Inflammatory macrophage (primary cell): ENCODE data around the gene CSRP1.
"Not testable (repeated sequence)": the region's sequence is repeated elsewhere in the genome, so short reads cannot be mapped to it uniquely, and the experiment has no call there.

Experiments used
- DNase-seq, 2 donors: peaks; one replicate each; pipeline ENCODE4 v3.0.0-alpha.2; 2020 to 2022

Gene CSRP1

GRCh38 chr1:201496296-201496690 is 10.6 kb downstream of the CSRP1 start:
- no peak for DNase-seq

GRCh38 chr1:201495551-201496295 is 11.2 kb downstream of the CSRP1 start:
- no peak for DNase-seq

GRCh38 chr1:201493757-201494617 is 12.9 kb downstream of the CSRP1 start:
- DNase-seq = no peak

- DNase-seq = not testable (repeated sequence)
Observed at GRCh38 chr1:201493026-201493656, 13.8 kb downstream of the CSRP1 start.

GRCh38 chr1:201491896-201492511 is 14.9 kb downstream of the CSRP1 start:
- DNase-seq = no peak

GRCh38 chr1:201490708-201491131 is 16.2 kb downstream of the CSRP1 start:
- no peak for DNase-seq

GRCh38 chr1:201489643-201490261 is 17.2 kb downstream of the CSRP1 start:
- peak; percentile 43 to 66 for DNase-seq

- peak; percentile 74 to 80 for DNase-seq
Observed at GRCh38 chr1:201488830-201489589, 17.9 kb downstream of the CSRP1 start.

GRCh38 chr1:201487742-201488141 is 19.2 kb downstream of the CSRP1 start:
- DNase-seq = no peak

- DNase-seq = no peak
Observed at GRCh38 chr1:201486187-201486586, 20.7 kb downstream of the CSRP1 start.

- no peak for DNase-seq
Observed at GRCh38 chr1:201485184-201485774, 21.6 kb downstream of the CSRP1 start.

GRCh38 chr1:201483373-201483949 is 23.5 kb downstream of the CSRP1 start:
- no peak for DNase-seq

GRCh38 chr1:201482755-201483154 is 24.2 kb downstream of the CSRP1 start:
- DNase-seq = no peak

- DNase-seq = peak; percentile 78 to 80
Observed at GRCh38 chr1:201481761-201482493, 25.0 kb downstream of the CSRP1 start.

- DNase-seq = peak in 1 of 2 donors; percentile 21
Observed at GRCh38 chr1:201481004-201481380, 25.9 kb downstream of the CSRP1 start.

GRCh38 chr1:201480231-201481003 is 26.5 kb downstream of the CSRP1 start:
- DNase-seq = peak; percentile 88 to 95

- DNase-seq = no peak
Observed at GRCh38 chr1:201479201-201479730, 27.7 kb downstream of the CSRP1 start.

GRCh38 chr1:201478666-201479065 is 28.3 kb downstream of the CSRP1 start:
- not testable (repeated sequence) for DNase-seq
